Endometrium (tissue), 2 donors: Measurements from ENCODE around the gene CIT.

Source experiments
- FAIRE-seq: peaks from 2 replicates; lab custom pipeline; 2012; peaks lifted over from hg19 to GRCh38; lab: Jason Lieb, UNC
- donor health status: control.
- donor health status: control.

Gene CIT

GRCh38 chr12:119645535-119646059, 231.5 kb downstream of the CIT start:
- FAIRE-seq: no peak

GRCh38 chr12:119644930-119645329, 232.2 kb downstream of the CIT start:
- no peak for FAIRE-seq

GRCh38 chr12:119642986-119643385, 234.1 kb downstream of the CIT start:
- FAIRE-seq: no peak
